Activated T-cell treated with anti-CD3 and anti-CD28 coated beads for 24 hours (primary cell): ENCODE measurements around the gene FSIP2.
"Not testable (repeated sequence)": the region's sequence is repeated elsewhere in the genome, so short reads cannot be mapped to it uniquely, and the experiment has no call there.

Experiments used
- DNase-seq: peaks from one replicate; pipeline ENCODE4 v3.0.0-alpha.2; 2020; ENCODE audit warnings: low read depth

FSIP2 gene

GRCh38 chr2:185807351-185807750 lies 68.7 kb downstream of the FSIP2 start:
- no peak for DNase-seq

- no peak for DNase-seq
Measured at GRCh38 chr2:185811580-185811979, 73.0 kb downstream of the FSIP2 start.

- no peak for DNase-seq
Measured at GRCh38 chr2:185813707-185814106, 75.1 kb downstream of the FSIP2 start.

- no peak for DNase-seq
Measured at GRCh38 chr2:185817991-185818390, 79.4 kb downstream of the FSIP2 start.

GRCh38 chr2:185821467-185821866 lies 82.9 kb downstream of the FSIP2 start:
- DNase-seq, result no peak

- no peak for DNase-seq
Measured at GRCh38 chr2:185823773-185824172, 85.2 kb downstream of the FSIP2 start.

GRCh38 chr2:185825557-185825956 lies 87.0 kb downstream of the FSIP2 start:
- DNase-seq, result no peak

GRCh38 chr2:185828326-185828725 lies 89.7 kb downstream of the FSIP2 start:
- DNase-seq, result no peak

- no peak for DNase-seq
Measured at GRCh38 chr2:185833864-185834263, 95.3 kb downstream of the FSIP2 start.

GRCh38 chr2:185835974-185836373 lies 97.4 kb downstream of the FSIP2 start:
- no peak for DNase-seq

GRCh38 chr2:185854885-185855284 lies 116.3 kb downstream of the FSIP2 start:
- DNase-seq, result no peak

GRCh38 chr2:185857691-185858090 lies 119.1 kb downstream of the FSIP2 start:
- DNase-seq, result no peak

- no peak for DNase-seq
Measured at GRCh38 chr2:185859506-185859905, 120.9 kb downstream of the FSIP2 start.

GRCh38 chr2:185860321-185860720 lies 121.7 kb downstream of the FSIP2 start:
- DNase-seq, result no peak

GRCh38 chr2:185862657-185863398 lies 124.2 kb downstream of the FSIP2 start:
- no peak for DNase-seq

GRCh38 chr2:185864468-185865260 lies 126.1 kb downstream of the FSIP2 start:
- DNase-seq, result not testable (repeated sequence)

GRCh38 chr2:185875136-185875931 lies 136.7 kb downstream of the FSIP2 start:
- no peak for DNase-seq

- DNase-seq, result no peak
Measured at GRCh38 chr2:185876234-185876633, 137.6 kb downstream of the FSIP2 start.

GRCh38 chr2:185880396-185880795 lies 141.8 kb downstream of the FSIP2 start:
- no peak for DNase-seq
